SK-N-SH (cell line): Measurements from ENCODE around the gene CREB3L1. TPM values are rescaled to one million over a fixed set of nuclear protein-coding genes. Genes with fewer than 3 reads are reported as not detected.
A peak's percentile ranks its signal among the peaks of the same experiment; 100 is the strongest.

Experiments used
- CTCF ChIA-PET: fragments of 300-600, 350-600 bp; formaldehyde crosslinking; extraction: SDS; loops from one replicate; lab custom pipeline; 2021; lab: Yijun Ruan, JAX
- POLR2A ChIA-PET: fragments of 350-600 bp; sonication (Branson Sonifier 250); formaldehyde crosslinking; extraction: SDS; loops from one replicate; lab custom pipeline; 2020; ENCODE audit warnings: antibody characterized with exemption, inconsistent platforms; lab: Yijun Ruan, JAX
- DNase-seq: peaks from one replicate; pipeline ENCODE4 v3.0.0; 2012
- H2AFZ ChIP-seq: fragments of 200-600 bp; sonication (generic); 2 replicates; pipeline ENCODE4 v1.8.1; 2016; ENCODE audit warnings: antibody characterized with exemption, mild to moderate bottlenecking, low read depth
- H3F3A ChIP-seq: fragments of 200-600 bp; sonication (generic); replicated peaks from 2 replicates; pipeline ENCODE3; 2016; ENCODE audit warnings: antibody characterized with exemption, mild to moderate bottlenecking; ENCODE audit not compliant: insufficient read depth
- H3K27ac ChIP-seq, 2 experiments: fragments of 200-500 bp in 1 of 2; fragments of 200-600 bp in 1 of 2; sonication (Bioruptor generic) in 1 of 2; sonication (generic), shearing (Covaris generic) in 1 of 2; 2 replicates each; pipeline versions ENCODE4 v1.5.1 to v1.6.1; 2014 to 2016; ENCODE audit warnings: low read depth in 2 of 2, inconsistent platforms in 1 of 2, low read length in 1 of 2, mild to moderate bottlenecking in 1 of 2, mixed read lengths in 1 of 2
- H3K27me3 ChIP-seq: fragments of 200-600 bp; sonication (generic), shearing (Covaris generic); 2 replicates; pipeline ENCODE4 v1.6.1; 2016; ENCODE audit warnings: mixed run types; ENCODE audit not compliant: insufficient read depth
- H3K36me3 ChIP-seq, 2 experiments: fragments of 200-500 bp in 1 of 2; fragments of 200-600 bp in 1 of 2; sonication (Bioruptor generic) in 1 of 2; sonication (generic) in 1 of 2; replicated peaks in 1 of 2; 2 replicates each; pipeline versions ENCODE3 to v1.5.1; 2014 to 2016; ENCODE audit warnings: low read length in 1 of 2, mild to moderate bottlenecking in 1 of 2; ENCODE audit not compliant: insufficient read depth in 2 of 2, control insufficient read depth in 1 of 2
- H3K4me1 ChIP-seq, 2 experiments: fragments of 200-500 bp in 1 of 2; fragments of 200-600 bp in 1 of 2; sonication (Bioruptor generic) in 1 of 2; sonication (generic), shearing (Covaris generic) in 1 of 2; 2 replicates each; pipeline versions ENCODE4 v1.5.1 to v1.6.1; 2014 to 2016; ENCODE audit warnings: low read depth in 1 of 2, low read length in 1 of 2, mixed run types in 1 of 2; ENCODE audit not compliant: insufficient read depth in 2 of 2, control insufficient read depth in 1 of 2
- H3K4me2 ChIP-seq: fragments of 200-600 bp; sonication (generic), shearing (Covaris generic); 2 replicates; pipeline ENCODE4 v1.6.1; 2017; ENCODE audit warnings: mixed run types
- H3K4me3 ChIP-seq, 2 experiments: fragments of 200-500 bp in 1 of 2; fragments of 200-600 bp in 1 of 2; sonication (Bioruptor generic) in 1 of 2; sonication (generic), shearing (Covaris generic) in 1 of 2; 2 replicates each; pipeline versions ENCODE4 v1.5.1 to v1.8.1; 2014 to 2016; ENCODE audit warnings: low read depth in 2 of 2, inconsistent platforms in 1 of 2, low read length in 1 of 2, mild to moderate bottlenecking in 1 of 2, mixed read lengths in 1 of 2, moderate library complexity in 1 of 2
- H3K79me2 ChIP-seq: fragments of 200-600 bp; sonication (generic); 2 replicates; pipeline ENCODE4 v1.8.1; 2017; ENCODE audit warnings: mild to moderate bottlenecking; ENCODE audit not compliant: insufficient read depth
- H3K9ac ChIP-seq: fragments of 200-600 bp; sonication (generic); 2 replicates; pipeline ENCODE4 v1.6.1; 2017; ENCODE audit warnings: mixed run types
- H3K9me2 ChIP-seq: fragments of 200-600 bp; sonication (generic); 2 replicates; pipeline ENCODE4 v1.6.1; 2017; ENCODE audit warnings: mixed run types
- H3K9me3 ChIP-seq: fragments of 200-600 bp; sonication (generic); 2 replicates; pipeline ENCODE4 v1.6.1; 2017; ENCODE audit warnings: mixed run types, mild to moderate bottlenecking, moderate library complexity
- H4K20me1 ChIP-seq: fragments of 200-600 bp; sonication (generic); 2 replicates; pipeline ENCODE4 v1.6.1; 2017; ENCODE audit warnings: mild to moderate bottlenecking, mixed run types; ENCODE audit not compliant: insufficient read depth
- CHD2 ChIP-seq: fragments of 150-350 bp; IDR thresholded peaks from 2 replicates; pipeline ENCODE4 v1.6.1; 2018; ENCODE audit warnings: low read length; ENCODE audit not compliant: partially characterized antibody
- ELF1 ChIP-seq: IDR thresholded peaks from 2 replicates; pipeline ENCODE4 v1.4.0; 2012
- EP300 ChIP-seq, 2 experiments: IDR thresholded peaks; 2 replicates each; pipeline versions ENCODE4 v1.4.0 to v1.6.1; 2012; ENCODE audit warnings: borderline replicate concordance in 1 of 2, low read depth in 1 of 2, low read length in 1 of 2
- EZH2phosphoT487 ChIP-seq: fragments of 200-600 bp; sonication (generic); IDR thresholded peaks from 2 replicates; pipeline ENCODE4 v1.6.1; 2017; ENCODE audit warnings: low read depth, mixed run types, mild to moderate bottlenecking, antibody characterized with exemption, moderate library complexity, borderline replicate concordance
- FOSL2 ChIP-seq: IDR thresholded peaks from 2 replicates; pipeline ENCODE4 v1.4.0; 2012; ENCODE audit warnings: low read depth, mild to moderate bottlenecking, moderate library complexity, borderline replicate concordance
- FOXM1 ChIP-seq: IDR thresholded peaks from 2 replicates; pipeline ENCODE4 v1.4.0; 2012; ENCODE audit warnings: low read depth, mild to moderate bottlenecking
- GATA2 ChIP-seq: sonication (generic); formaldehyde crosslinking; IDR thresholded peaks from 2 replicates; pipeline ENCODE4 v1.5.0; 2020; ENCODE audit warnings: mild to moderate bottlenecking, missing genetic modification reagents
- MXI1 ChIP-seq: IDR thresholded peaks from 2 replicates; pipeline ENCODE4 v1.6.1; 2012; ENCODE audit warnings: mild to moderate bottlenecking, low read depth, low read length, improper control_type of control experiment
- NFIC ChIP-seq: IDR thresholded peaks from 2 replicates; pipeline ENCODE4 v1.4.0; 2012; ENCODE audit warnings: borderline replicate concordance
- RAD21 ChIP-seq: IDR thresholded peaks from 2 replicates; pipeline ENCODE4 v1.6.1; 2012; ENCODE audit warnings: mild to moderate bottlenecking, low read length
- RXRA ChIP-seq: IDR thresholded peaks from 2 replicates; pipeline ENCODE4 v1.4.0; 2012; ENCODE audit warnings: low read depth, mild to moderate bottlenecking, borderline replicate concordance
- SIN3A ChIP-seq: IDR thresholded peaks from 2 replicates; pipeline ENCODE4 v1.6.1; 2012; ENCODE audit warnings: low read depth, mild to moderate bottlenecking, low read length, moderate library complexity, borderline replicate concordance
- SMC3 ChIP-seq: IDR thresholded peaks from 2 replicates; pipeline ENCODE4 v1.6.1; 2012; ENCODE audit warnings: low read depth, low read length, improper control_type of control experiment
- TCF12 ChIP-seq: IDR thresholded peaks from 2 replicates; pipeline ENCODE4 v1.4.0; 2012
- TEAD4 ChIP-seq: IDR thresholded peaks from 2 replicates; pipeline ENCODE4 v1.4.0; 2012; ENCODE audit warnings: mild to moderate bottlenecking, borderline replicate concordance; ENCODE audit not compliant: insufficient read depth
- YY1 ChIP-seq: IDR thresholded peaks from 2 replicates; pipeline ENCODE4 v1.4.0; 2012; ENCODE audit warnings: low read depth, mild to moderate bottlenecking
- WGBS: methylation state at CpG from one replicate; pipeline ENCODE4 v1.1.6; 2017; ENCODE audit warnings: low lambda C conversion rate; 5-methylcytosine and 5-hydroxymethylcytosine counted together
- polyA plus RNA-seq, 3 experiments: library from polyadenylated mRNA; depleted of rRNA; stranded (reverse); fragments of >200 nt; gene quantifications; 2 replicates each; pipeline ENCODE4 v1.2.3, GENCODE V29; 2012
- TF ChIP-seq, protein P1 (sequence below): IDR thresholded peaks from 2 replicates; pipeline ENCODE4 v1.4.0; 2012; ENCODE audit warnings: low read depth
- TF ChIP-seq, protein P2 (sequence below): IDR thresholded peaks from 2 replicates; pipeline ENCODE4 v1.4.0; 2012; ENCODE audit warnings: low read depth, borderline replicate concordance
- TF ChIP-seq, protein P3 (sequence below): fragments of 200-600 bp; sonication (generic); IDR thresholded peaks from 2 replicates; pipeline ENCODE4 v1.6.1; 2017; ENCODE audit warnings: antibody characterized with exemption, mild to moderate bottlenecking, moderate library complexity
- TF ChIP-seq, protein P4 (sequence below): fragments of 150-350 bp; IDR thresholded peaks from 2 replicates; pipeline ENCODE4 v1.6.1; 2016; ENCODE audit warnings: mild to moderate bottlenecking, low read depth, low read length

Gene CREB3L1
- polyA plus RNA-seq, 1 of the 3 experiments (the other 2 are of a cell fraction), result 14.0 TPM

DNA sequence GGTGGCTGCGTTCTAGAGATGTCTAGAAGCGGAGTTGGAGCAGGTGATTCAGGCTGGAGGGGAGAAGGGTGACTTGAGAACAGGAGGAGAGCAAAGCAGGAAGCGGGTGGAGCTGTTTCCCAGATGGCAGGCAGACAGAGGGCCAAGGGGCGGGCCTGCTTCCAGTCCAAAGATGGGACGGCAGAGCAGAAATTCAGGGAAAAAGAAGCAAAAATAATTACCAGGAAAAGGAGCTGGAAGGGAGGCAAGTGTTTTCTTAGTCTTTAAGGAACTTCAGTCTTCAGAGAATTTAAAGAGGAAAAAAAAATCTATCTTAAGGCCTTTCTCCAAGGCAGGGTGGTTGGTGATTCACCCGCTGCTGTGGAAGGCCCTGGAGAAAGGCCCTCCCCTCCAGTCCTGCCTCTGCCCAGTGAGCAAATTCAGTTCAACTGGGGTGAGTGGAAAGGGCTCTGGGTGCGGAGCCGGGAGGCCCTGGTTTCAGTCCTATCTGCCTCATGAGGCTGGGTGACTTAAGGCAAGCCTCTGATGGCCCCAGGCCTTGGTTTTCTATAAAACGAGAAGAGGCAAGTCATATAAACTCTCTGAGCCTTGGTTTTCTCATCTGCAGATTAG lies 4.5 kb upstream of the CREB3L1 start:
- H3K9me2 ChIP-seq, result no peaks in the 10 kb centered on the region
- H3K9ac ChIP-seq, result peak overlapping the region; percentile 43; the same call in 1 of the 2 replicates
- peak overlapping the region; percentile 61 for H2AFZ ChIP-seq
- 0 out of 2 replicates have a peak overlapping the region, but pooled peaks have one; percentile 32 for H3K4me2 ChIP-seq
- no peaks in the 10 kb centered on the region for H3K9me3 ChIP-seq
- peaks cover 18% of the 10 kb centered on the region for H3F3A ChIP-seq
- TF ChIP-seq, protein P1, sequence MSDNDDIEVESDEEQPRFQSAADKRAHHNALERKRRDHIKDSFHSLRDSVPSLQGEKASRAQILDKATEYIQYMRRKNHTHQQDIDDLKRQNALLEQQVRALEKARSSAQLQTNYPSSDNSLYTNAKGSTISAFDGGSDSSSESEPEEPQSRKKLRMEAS, result 0 out of 2 replicates have a peak, but pooled peaks have one; percentile 13
- TF ChIP-seq SMC3 (no peak), TCF12 (peak; percentile 70), FOXM1 (no peak), NFIC (no peak; the same call in 1 of the 2 replicates), EP300 (IDR thresholded peaks at IDR 0.05; ENCODE audit: borderline replicate concordance in 1 of 2, low read depth in 1 of 2, low read length in 1 of 2) (no peak), FOSL2 (peak; percentile 57; the same call in 1 of the 2 replicates), ELF1 (0 out of 2 replicates have a peak, but pooled peaks have one; percentile 28), RAD21 (no peak), YY1 (no peak; the same call in 1 of the 2 replicates), TEAD4 (no peak), CHD2 (no peak)
- ChIA-PET CTCF (interaction anchor here (1.5 to 3.0 kb wide), 4 partner anchors 34 to 79 kb away, joined by 3 to 15 read pairs (median 8); no protein-coding TSS in a partner anchor), POLR2A (interaction anchor here (1.3 kb wide), 1 partner anchor 30 kb away, joined by 4 read pairs; no protein-coding TSS in a partner anchor)
- H3K27ac ChIP-seq, result peak overlapping the region; percentile 63 to 77; a peak in 3 of 4 replicates
- no peaks in the 10 kb centered on the region for H3K36me3 ChIP-seq
- WGBS, result 53% methylated on average over 9 of the region's 9 CpGs
- no peaks in the 10 kb centered on the region for H4K20me1 ChIP-seq
- peaks cover 5% of the 10 kb centered on the region for H3K79me2 ChIP-seq
- H3K4me3 ChIP-seq, result no peak overlapping the region
- DNase-seq, result no peak
- peaks cover 18 to 26% of the 10 kb centered on the region in 2 experiments; a peak in 3 of 4 replicates for H3K4me1 ChIP-seq
- H3K27me3 ChIP-seq, result no peaks in the 10 kb centered on the region

DNA sequence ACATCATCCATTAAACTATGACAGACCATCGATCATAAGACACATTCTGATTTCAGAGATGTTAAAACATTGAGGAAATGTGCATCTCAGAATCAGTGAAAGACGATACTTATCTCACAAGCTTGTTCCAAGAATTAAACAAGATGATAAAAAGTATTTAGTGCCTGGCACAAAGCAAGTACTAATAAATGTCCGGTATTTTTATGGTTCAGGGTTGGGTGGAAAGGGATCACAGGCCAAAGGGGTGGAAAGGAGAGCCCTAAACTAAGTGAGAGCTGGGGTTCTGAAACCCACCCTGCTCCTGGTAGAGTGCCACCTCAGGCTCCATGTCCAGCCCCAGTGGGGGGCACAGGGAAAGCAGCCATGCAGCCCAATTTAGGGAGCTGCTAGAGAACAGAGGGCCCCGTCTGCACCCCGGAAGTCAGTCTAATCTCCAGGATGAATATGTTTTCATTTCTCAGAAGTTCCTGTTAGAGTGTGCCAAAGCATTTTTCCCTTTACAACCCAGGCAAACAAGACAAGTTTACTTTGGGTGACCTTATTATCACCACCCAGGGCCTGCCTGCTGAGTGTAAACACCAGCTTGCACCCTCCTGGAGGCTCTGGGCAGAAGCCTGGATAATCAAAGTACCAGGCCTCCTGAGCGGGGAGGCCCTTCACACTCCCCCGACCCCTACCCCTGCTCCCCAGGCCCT lies 3.8 kb upstream of the CREB3L1 start:
- H3K9me3 ChIP-seq, result no peaks in the 10 kb centered on the region
- ChIA-PET POLR2A (interaction anchor here (1.3 kb wide), 1 partner anchor 31 kb away, joined by 4 read pairs; no protein-coding TSS in a partner anchor), CTCF (interaction anchor here (2.9 to 3.0 kb wide), 2 partner anchors 35 kb away, joined by 10 to 15 read pairs; no protein-coding TSS in a partner anchor)
- DNase-seq, result no peak
- no peaks in the 10 kb centered on the region for H3K9me2 ChIP-seq
- no peaks in the 10 kb centered on the region for H3K36me3 ChIP-seq
- peak overlapping the region; percentile 43; the same call in 1 of the 2 replicates for H3K9ac ChIP-seq
- WGBS, result 70% methylated on average over 5 of the region's 7 CpGs
- peaks cover 12% of the 10 kb centered on the region for H3K79me2 ChIP-seq
- no peak overlapping the region; the same call in 1 of the 2 replicates for H2AFZ ChIP-seq
- peak overlapping the region; percentile 63 to 77; a peak in 3 of 4 replicates for H3K27ac ChIP-seq
- peaks cover 18% of the 10 kb centered on the region for H3F3A ChIP-seq
- peak overlapping the region; percentile 32; the same call in 1 of the 2 replicates for H3K4me2 ChIP-seq
- H3K27me3 ChIP-seq, result no peaks in the 10 kb centered on the region
- no peak overlapping the region for H3K4me3 ChIP-seq
- H4K20me1 ChIP-seq, result no peaks in the 10 kb centered on the region
- H3K4me1 ChIP-seq, result peaks cover 18 to 26% of the 10 kb centered on the region in 2 experiments; a peak in 3 of 4 replicates
- no peak for TF ChIP-seq NFIC
- no peak for TF ChIP-seq RXRA
- TF ChIP-seq GATA2 (CRISPR knock-in tag), result no peak
- TF ChIP-seq, protein P1, result no peak
- TF ChIP-seq, protein P2, sequence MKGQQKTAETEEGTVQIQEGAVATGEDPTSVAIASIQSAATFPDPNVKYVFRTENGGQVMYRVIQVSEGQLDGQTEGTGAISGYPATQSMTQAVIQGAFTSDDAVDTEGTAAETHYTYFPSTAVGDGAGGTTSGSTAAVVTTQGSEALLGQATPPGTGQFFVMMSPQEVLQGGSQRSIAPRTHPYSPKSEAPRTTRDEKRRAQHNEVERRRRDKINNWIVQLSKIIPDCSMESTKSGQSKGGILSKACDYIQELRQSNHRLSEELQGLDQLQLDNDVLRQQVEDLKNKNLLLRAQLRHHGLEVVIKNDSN, result no peak
- no peak for TF ChIP-seq RAD21
- TF ChIP-seq, protein P3, sequence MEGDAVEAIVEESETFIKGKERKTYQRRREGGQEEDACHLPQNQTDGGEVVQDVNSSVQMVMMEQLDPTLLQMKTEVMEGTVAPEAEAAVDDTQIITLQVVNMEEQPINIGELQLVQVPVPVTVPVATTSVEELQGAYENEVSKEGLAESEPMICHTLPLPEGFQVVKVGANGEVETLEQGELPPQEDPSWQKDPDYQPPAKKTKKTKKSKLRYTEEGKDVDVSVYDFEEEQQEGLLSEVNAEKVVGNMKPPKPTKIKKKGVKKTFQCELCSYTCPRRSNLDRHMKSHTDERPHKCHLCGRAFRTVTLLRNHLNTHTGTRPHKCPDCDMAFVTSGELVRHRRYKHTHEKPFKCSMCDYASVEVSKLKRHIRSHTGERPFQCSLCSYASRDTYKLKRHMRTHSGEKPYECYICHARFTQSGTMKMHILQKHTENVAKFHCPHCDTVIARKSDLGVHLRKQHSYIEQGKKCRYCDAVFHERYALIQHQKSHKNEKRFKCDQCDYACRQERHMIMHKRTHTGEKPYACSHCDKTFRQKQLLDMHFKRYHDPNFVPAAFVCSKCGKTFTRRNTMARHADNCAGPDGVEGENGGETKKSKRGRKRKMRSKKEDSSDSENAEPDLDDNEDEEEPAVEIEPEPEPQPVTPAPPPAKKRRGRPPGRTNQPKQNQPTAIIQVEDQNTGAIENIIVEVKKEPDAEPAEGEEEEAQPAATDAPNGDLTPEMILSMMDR, result no peak
- TF ChIP-seq TEAD4, result no peak
- TF ChIP-seq MXI1, result no peak
- TF ChIP-seq TCF12, result no peak
- TF ChIP-seq, protein P4, sequence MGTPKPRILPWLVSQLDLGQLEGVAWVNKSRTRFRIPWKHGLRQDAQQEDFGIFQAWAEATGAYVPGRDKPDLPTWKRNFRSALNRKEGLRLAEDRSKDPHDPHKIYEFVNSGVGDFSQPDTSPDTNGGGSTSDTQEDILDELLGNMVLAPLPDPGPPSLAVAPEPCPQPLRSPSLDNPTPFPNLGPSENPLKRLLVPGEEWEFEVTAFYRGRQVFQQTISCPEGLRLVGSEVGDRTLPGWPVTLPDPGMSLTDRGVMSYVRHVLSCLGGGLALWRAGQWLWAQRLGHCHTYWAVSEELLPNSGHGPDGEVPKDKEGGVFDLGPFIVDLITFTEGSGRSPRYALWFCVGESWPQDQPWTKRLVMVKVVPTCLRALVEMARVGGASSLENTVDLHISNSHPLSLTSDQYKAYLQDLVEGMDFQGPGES, result no peak
- TF ChIP-seq EZH2phosphoT487, result no peak
- no peak for TF ChIP-seq CHD2
- TF ChIP-seq SIN3A, result no peak
